Measurements from ENCODE around the gene GATB. TPM values are rescaled to one million over a fixed set of nuclear protein-coding genes. Genes with fewer than 3 reads are reported as not detected.

Gene GATB
- total and polyA plus RNA-seq, 2 of the 4 experiments (the other 2 are of a cell fraction), result 18.7 to 20.3 TPM

DNA sequence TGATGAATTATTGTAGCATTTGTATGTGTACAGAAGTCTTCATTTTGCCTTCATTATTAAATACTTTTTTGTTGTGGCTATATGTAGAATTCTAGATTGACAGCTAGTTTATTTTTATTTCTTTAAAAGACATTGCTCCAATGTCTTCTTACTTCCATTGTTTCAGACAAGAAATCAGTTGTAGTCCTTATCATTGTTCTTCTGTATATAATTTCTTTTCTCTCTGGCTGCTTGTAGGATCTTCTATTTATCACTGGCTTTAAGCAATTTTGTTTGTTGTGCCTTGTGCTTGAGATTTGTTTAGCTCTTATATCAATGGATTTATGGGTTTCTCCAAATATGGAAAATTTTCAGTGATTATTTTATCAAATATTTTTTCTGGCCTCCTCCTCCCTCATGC is 13.5 kb upstream of the GATB start:
- H3K4me3 ChIP-seq (ENCODE audit: insufficient read depth, low read depth, low read length), result no peak overlapping the region
- no peak overlapping the region for H3K18ac ChIP-seq (ENCODE audit: low read depth, low read length)
- H2BK120ac ChIP-seq (ENCODE audit: low read depth, low read length), result no peak overlapping the region
- no peaks in the 10 kb centered on the region for H3K79me1 ChIP-seq (ENCODE audit: low read depth in 1 of 2, low read length in 2 of 2)
- H3K23ac ChIP-seq (ENCODE audit: low read depth, low read length), result no peak overlapping the region
- H3K4ac ChIP-seq (ENCODE audit: low read depth, low read length), result no peak overlapping the region
- H2AK9ac ChIP-seq (replicated peaks; ENCODE audit: low read depth, low read length, poor library complexity), result no peak overlapping the region
- in situ Hi-C loops (cut with MboI; ENCODE audit: low sequenced_read_pairs), result no loop called here
- POLR2A ChIA-PET (ENCODE audit: unreplicated experiment), result no interaction called here
- no peaks in the 10 kb centered on the region for H3K36me3 ChIP-seq (ENCODE audit: control insufficient read depth, insufficient read depth, low read length)
- H3K14ac ChIP-seq (replicated peaks; ENCODE audit: low read depth, low read length), result no peak overlapping the region
- BruUV-seq (replicated peaks), result no TSS peak
- H3K27ac ChIP-seq (ENCODE audit: insufficient read depth, low read length), result no peak overlapping the region
- H3K9ac ChIP-seq (ENCODE audit: low read depth, low read length), result no peak overlapping the region
- CTCF ChIA-PET, result no interaction called here
- TF ChIP-seq POLR2A (IDR thresholded peaks at IDR 0.05; ENCODE audit: low read depth, low read length) (no peak), RFX5 (IDR thresholded peaks at IDR 0.05; ENCODE audit: low read depth, low read length) (no peak), CHD1 (IDR thresholded peaks at IDR 0.05; ENCODE audit: low read depth, low read length) (no peak), SMC3 (IDR thresholded peaks at IDR 0.05; ENCODE audit: low read depth, low read length) (no peak)
- H4K91ac ChIP-seq (ENCODE audit: insufficient read depth, low read depth, low read length), result no peak overlapping the region
- no peak overlapping the region for H2BK15ac ChIP-seq (ENCODE audit: low read depth, low read length)
- DNase-seq (no peak), ATAC-seq (ENCODE audit: low read depth) (no peak)
- H4K8ac ChIP-seq (ENCODE audit: low read depth in 2 of 2, low read length in 2 of 2), result no peak overlapping the region
- intact Hi-C loops (cut with micrococcal nuclease), result no loop called here
- H2AFZ ChIP-seq (replicated peaks; ENCODE audit: low read length, poor library complexity), result no peak overlapping the region
- no peak overlapping the region for H4K5ac ChIP-seq (ENCODE audit: low read depth, low read length)
- no peak overlapping the region for H2BK5ac ChIP-seq (ENCODE audit: low read depth, low read length, poor library complexity, severe bottlenecking)
- H3K9me3 ChIP-seq (ENCODE audit: control insufficient read depth, insufficient read depth, low read length), result peaks cover 2% of the 10 kb centered on the region; the same call in 1 of the 2 replicates
- no peaks in the 10 kb centered on the region for H3K4me1 ChIP-seq (ENCODE audit: control insufficient read depth, insufficient read depth, low read length)
- no peaks in the 10 kb centered on the region; the same call in 1 of the 2 replicates for H3K27me3 ChIP-seq (ENCODE audit: control insufficient read depth, insufficient read depth, low read length)
- no peak overlapping the region for H2BK20ac ChIP-seq (ENCODE audit: low read depth, low read length)
- no peak overlapping the region for H3K56ac ChIP-seq (ENCODE audit: extremely low read depth, insufficient read depth, low read length)
- no peak overlapping the region for H2AK5ac ChIP-seq (ENCODE audit: low read depth, low read length)
- H3K4me2 ChIP-seq (ENCODE audit: low read depth, low read length), result no peak overlapping the region
- H3K9me1 ChIP-seq (ENCODE audit: insufficient read depth, low read length), result no peaks in the 10 kb centered on the region
- dilution Hi-C loops (cut with HindIII; ENCODE audit: low sequenced_read_pairs, unreplicated experiment), result no loop called here
- no peaks in the 10 kb centered on the region for H4K20me1 ChIP-seq (ENCODE audit: insufficient read depth, low read length)

Data from IMR-90 (cell line).